Glutamatergic neuron (in vitro differentiated cells): ENCODE results near the gene ANO9. TPM values are rescaled to one million over a fixed set of nuclear protein-coding genes. Genes with fewer than 3 reads are reported as not detected.
A peak's percentile ranks its signal among the peaks of the same experiment; 100 is the strongest.
"Not testable (repeated sequence)": the region's sequence is repeated elsewhere in the genome, so short reads cannot be mapped to it uniquely, and the experiment has no call there.

ENCODE experiments used
- DNase-seq: peaks from one replicate; pipeline ENCODE4 v3.0.0; 2022
- H3K27ac Mint-ChIP-seq: one replicate; pipeline ENCODE4 v1.8.0; 2020; ENCODE audit warnings: mild to moderate bottlenecking, mixed read lengths, inconsistent platforms; ENCODE audit not compliant: unreplicated experiment
- H3K27me3 Mint-ChIP-seq: one replicate; pipeline ENCODE4 v1.8.0; 2020; ENCODE audit warnings: mild to moderate bottlenecking, moderate library complexity, mixed read lengths, inconsistent platforms; ENCODE audit not compliant: unreplicated experiment
- H3K36me3 Mint-ChIP-seq: one replicate; pipeline ENCODE4 v1.8.0; 2020; ENCODE audit warnings: mild to moderate bottlenecking, mixed read lengths, inconsistent platforms; ENCODE audit not compliant: unreplicated experiment
- H3K4me1 Mint-ChIP-seq: one replicate; pipeline ENCODE4 v1.8.0; 2020; ENCODE audit warnings: mild to moderate bottlenecking, low read depth, mixed read lengths, inconsistent platforms; ENCODE audit not compliant: unreplicated experiment
- H3K4me3 Mint-ChIP-seq: one replicate; pipeline ENCODE4 v1.8.0; 2020; ENCODE audit warnings: mild to moderate bottlenecking, mixed read lengths, inconsistent platforms; ENCODE audit not compliant: unreplicated experiment
- H3K9me3 Mint-ChIP-seq: one replicate; pipeline ENCODE4 v1.8.0; 2020; ENCODE audit warnings: mild to moderate bottlenecking, moderate library complexity, mixed read lengths, inconsistent platforms; ENCODE audit not compliant: unreplicated experiment
- CTCF ChIP-seq: fragments of 200-600 bp; sonication (generic); IDR thresholded peaks from one replicate; pipeline ENCODE4 v1.5.0; 2021; ENCODE audit not compliant: partially characterized antibody, unreplicated experiment
- total RNA-seq: library from RNA; stranded (reverse); fragmentation: NEBNext Ultra II Directional; extraction: Animal tissue kit (Norgen Biotek cat#: 25700); gene quantifications from one replicate; pipeline ENCODE4 v1.2.1, GENCODE V29; 2021; ENCODE audit not compliant: unreplicated experiment

The ANO9 gene
- total RNA-seq, 1 donor from 2014 or later, result 1.8 TPM

GRCh38 chr11:472272-472671, 30.5 kb upstream of the ANO9 start:
- peak overlapping the region; percentile 28 for H3K27ac Mint-ChIP-seq
- no peaks in the 10 kb centered on the region for H3K36me3 Mint-ChIP-seq
- H3K9me3 Mint-ChIP-seq, result peaks cover 6% of the 10 kb centered on the region
- peak; percentile 42 for TF ChIP-seq CTCF
- H3K4me1 Mint-ChIP-seq, result peaks cover 36% of the 10 kb centered on the region
- H3K27me3 Mint-ChIP-seq, result peaks cover 14% of the 10 kb centered on the region
- H3K4me3 Mint-ChIP-seq, result no peak overlapping the region
- no peak for DNase-seq

DNA sequence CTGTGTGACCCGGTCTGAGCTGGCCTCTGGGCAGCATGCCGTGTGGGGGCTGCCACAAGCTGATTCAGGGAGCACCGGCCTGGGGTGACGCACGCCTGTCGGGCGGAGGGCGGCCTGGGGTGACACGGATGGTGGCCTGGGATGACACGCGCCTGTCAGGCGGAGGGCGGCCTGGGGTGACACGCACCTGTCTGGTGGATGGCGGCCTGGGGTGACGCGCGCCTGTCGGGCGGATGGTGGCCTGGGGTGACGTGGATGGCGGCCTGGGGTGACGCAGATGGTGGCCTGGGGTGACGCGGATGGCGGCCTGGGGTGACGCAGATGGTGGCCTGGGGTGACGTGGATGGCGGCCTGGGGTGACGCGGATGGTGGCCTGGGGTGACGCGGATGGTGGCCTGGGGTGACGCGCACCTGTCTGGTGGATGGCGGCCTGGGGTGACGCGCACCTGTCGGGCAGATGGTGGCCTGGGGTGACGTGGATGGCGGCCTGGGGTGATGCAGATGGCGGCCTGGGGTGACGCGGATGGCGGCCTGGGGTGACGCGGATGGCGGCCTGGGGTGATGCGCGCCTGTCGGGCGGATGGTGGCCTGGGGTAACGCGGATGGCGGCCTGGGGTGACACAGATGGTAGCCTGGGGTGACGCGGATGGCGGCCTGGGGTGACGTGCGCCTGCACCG, 29.8 kb upstream of the ANO9 start:
- Mint-ChIP-seq H3K36me3 (no peaks in the 10 kb centered on the region), H3K4me1 (peaks cover 33% of the 10 kb centered on the region), H3K4me3 (no peak overlapping the region), H3K27me3 (peaks cover 14% of the 10 kb centered on the region), H3K27ac (peak overlapping the region; percentile 72), H3K9me3 (peaks cover 4% of the 10 kb centered on the region)
- no peak for TF ChIP-seq CTCF
- DNase-seq, result no peak

GRCh38 chr11:469684-470560, 28.1 kb upstream of the ANO9 start:
- Mint-ChIP-seq H3K4me3 (peak overlapping the region; percentile 64), H3K27ac (peak overlapping the region; percentile 77), H3K36me3 (no peaks in the 10 kb centered on the region), H3K9me3 (peaks cover 5% of the 10 kb centered on the region), H3K27me3 (peaks cover 14% of the 10 kb centered on the region), H3K4me1 (peaks cover 29% of the 10 kb centered on the region)
- DNase-seq, result no peak
- TF ChIP-seq CTCF, result no peak

- Mint-ChIP-seq H3K4me1 (peaks cover 29% of the 10 kb centered on the region), H3K27ac (peak overlapping the region; percentile 77), H3K27me3 (peaks cover 12% of the 10 kb centered on the region), H3K4me3 (peak overlapping the region; percentile 64)
- DNase-seq, H3K9me3 Mint-ChIP-seq, H3K36me3 Mint-ChIP-seq: not testable (repeated sequence)
Observed at GRCh38 chr11:469026-469683, 27.3 kb upstream of the ANO9 start.

DNA sequence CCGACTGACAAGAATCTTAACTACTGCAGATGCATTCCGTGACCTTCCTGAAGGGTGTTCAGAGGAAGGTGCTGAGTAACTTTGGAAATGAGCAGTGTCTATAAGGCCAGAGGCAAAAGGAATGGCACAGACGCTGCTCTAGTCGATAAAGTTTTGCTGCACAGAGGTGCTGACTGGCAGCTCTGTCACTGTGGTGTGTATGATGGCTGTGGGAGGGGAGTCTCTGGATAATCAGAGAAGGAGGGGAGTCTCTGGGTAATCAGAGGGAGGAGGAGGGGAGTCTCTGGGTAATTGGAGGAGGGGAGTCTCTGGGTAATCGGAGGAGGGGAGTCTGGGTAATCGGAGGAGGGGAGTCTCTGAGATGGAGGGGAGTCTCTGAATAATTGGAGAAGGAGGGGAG, 26.7 kb upstream of the ANO9 start:
- Mint-ChIP-seq H3K4me1 (peaks cover 24% of the 10 kb centered on the region), H3K27me3 (peaks cover 8% of the 10 kb centered on the region), H3K9me3 (peaks cover 5% of the 10 kb centered on the region), H3K36me3 (no peaks in the 10 kb centered on the region), H3K27ac (peak overlapping the region; percentile 80), H3K4me3 (peak overlapping the region; percentile 30)
- no peak for TF ChIP-seq CTCF
- DNase-seq, result no peak
